Posterior cingulate gyrus (tissue), 11 donors: ENCODE data around the gene SMIM41.
A peak's percentile ranks its signal among the peaks of the same experiment; 100 is the strongest.

Experiments used
- DNase-seq, 10 donors: peaks; one replicate each; pipeline versions ENCODE4 v3.0.0 to v3.0.0-alpha.2; 2020 to 2021; ENCODE audit warnings: mixed read lengths in 3 of 10
- intact Hi-C: fragments of 100-400 bp; cut with DNase I; formaldehyde crosslinking; loops from one replicate; pipeline ENCODE4 v1.15.1; 2023

SMIM41 gene

DNA sequence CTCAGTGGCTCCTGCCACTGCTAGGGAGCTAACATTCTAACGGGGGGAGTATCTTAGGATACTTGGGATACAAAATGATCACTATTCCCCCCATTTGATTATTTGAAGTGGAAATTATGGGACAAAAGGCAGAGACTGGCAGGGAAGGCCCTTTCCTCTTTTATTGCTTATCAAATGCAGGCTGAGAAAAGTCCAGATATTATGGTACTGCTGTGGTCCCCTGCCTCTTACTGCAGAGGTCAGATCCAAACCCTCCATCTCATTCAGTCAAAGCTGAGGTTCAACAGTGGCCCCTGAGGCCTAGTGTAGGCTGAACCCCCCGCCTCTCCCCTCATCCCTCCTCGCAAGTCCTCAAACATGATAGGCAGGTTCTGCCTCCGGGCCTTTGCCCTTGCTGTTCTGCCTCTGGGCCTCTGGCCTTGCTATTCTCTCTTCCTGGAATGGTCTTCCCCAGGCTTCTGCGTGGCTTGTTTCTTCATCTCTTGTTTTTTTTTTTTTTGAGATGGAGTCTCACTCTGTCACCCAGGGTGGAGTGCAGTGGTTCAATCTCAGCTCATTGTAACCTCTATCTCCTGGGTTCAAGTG lies 78.2 kb downstream of the SMIM41 start:
- intact Hi-C loops = loop anchor here (2.0 kb wide), 2 partner anchors 55 to 823 kb away; no protein-coding TSS in a partner anchor
- DNase-seq = peak in 1 of 10 donors; percentile 79
